T-helper 17 cell (primary cell): Measurements from ENCODE around the gene RABGGTA. TPM values are rescaled to one million over a fixed set of nuclear protein-coding genes. Genes with fewer than 3 reads are reported as not detected.

Experiments used
- ATAC-seq: fragments of 150-1000 bp; cut with Tn5 transposase; 2 replicates; pipeline ENCODE4 v1.10.0; 2021; ENCODE audit warnings: mild to moderate bottlenecking, moderate library complexity
- DNase-seq, 3 donors: peaks; one replicate each; pipeline versions ENCODE4 v3.0.0 to v3.0.0-alpha.2; 2020 to 2021
- H3K9me3 ChIP-seq: one replicate; pipeline ENCODE4 v1.7.0; 2013; ENCODE audit warnings: low read length, mild to moderate bottlenecking; ENCODE audit not compliant: control insufficient read depth, poor library complexity, severe bottlenecking
- H3K27ac Mint-ChIP-seq: one replicate; pipeline ENCODE4 v1.8.0; 2022; ENCODE audit warnings: mild to moderate bottlenecking, moderate library complexity, mixed read lengths
- H3K27me3 Mint-ChIP-seq: one replicate; pipeline ENCODE4 v1.8.0; 2022; ENCODE audit warnings: mixed read lengths
- H3K36me3 Mint-ChIP-seq: one replicate; pipeline ENCODE4 v1.8.0; 2022; ENCODE audit warnings: low read depth, mixed read lengths
- H3K4me1 Mint-ChIP-seq: one replicate; pipeline ENCODE4 v1.8.0; 2022; ENCODE audit warnings: mild to moderate bottlenecking, mixed read lengths
- H3K4me3 Mint-ChIP-seq: one replicate; pipeline ENCODE4 v1.8.0; 2022; ENCODE audit warnings: mild to moderate bottlenecking, moderate library complexity, mixed read lengths
- total RNA-seq, 4 donors: library from RNA in 2 of 4; stranded (reverse) in 2 of 4; gene quantifications; one replicate each; pipeline ENCODE4 v1.2.3 and lab custom pipeline; 2022 to 2026

The RABGGTA gene
- total RNA-seq, 2 donors from 2014 or later: 54.4 to 72.1 TPM

DNA sequence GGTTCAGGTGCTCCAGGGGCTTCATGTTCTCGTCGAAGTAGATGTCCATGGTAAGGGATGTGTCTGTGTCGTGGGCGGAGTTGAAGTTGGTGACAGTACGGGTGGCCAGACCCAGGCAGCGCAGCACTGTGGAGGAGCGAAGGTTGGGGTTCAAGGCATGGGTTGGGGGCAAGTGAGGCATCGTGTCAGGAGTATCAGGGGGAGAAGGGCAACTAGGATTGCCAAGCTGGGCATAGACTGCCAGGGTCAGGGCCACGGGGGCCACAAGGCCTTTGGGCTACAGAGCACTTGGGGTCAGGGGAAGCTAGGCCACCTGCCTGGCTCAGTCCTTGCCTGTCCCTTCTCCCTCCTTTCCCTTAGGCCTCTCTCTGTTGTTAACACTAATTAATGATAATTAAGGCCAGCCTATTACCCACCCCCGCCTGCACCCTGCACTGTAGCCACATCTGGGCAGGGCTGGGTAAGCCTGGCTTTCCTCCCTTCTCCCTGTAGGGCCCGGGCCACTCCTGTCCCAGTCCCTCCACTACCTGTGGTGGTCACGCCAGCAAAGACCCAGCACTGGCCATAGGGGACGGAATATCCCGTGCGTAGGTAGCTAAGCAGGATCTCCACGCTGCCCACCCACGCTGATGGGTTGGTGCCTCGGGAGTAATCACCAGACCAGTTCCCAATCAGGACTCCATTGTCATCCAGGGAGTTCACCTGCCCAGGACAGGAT, 12.7 kb downstream of the RABGGTA start:
- H3K27me3 Mint-ChIP-seq: no peaks in the 10 kb centered on the region
- no peak overlapping the region for H3K27ac Mint-ChIP-seq
- H3K36me3 Mint-ChIP-seq: peaks cover 6% of the 10 kb centered on the region
- no peaks in the 10 kb centered on the region for H3K9me3 ChIP-seq
- DNase-seq: no peak
- no peak overlapping the region for H3K4me3 Mint-ChIP-seq
- no peak for ATAC-seq
- peaks cover 2% of the 10 kb centered on the region for H3K4me1 Mint-ChIP-seq

GRCh38 chr14:24258119-24258518, 13.3 kb downstream of the RABGGTA start:
- no peak for DNase-seq
- H3K4me3 Mint-ChIP-seq: no peak overlapping the region
- H3K9me3 ChIP-seq: no peaks in the 10 kb centered on the region
- H3K27ac Mint-ChIP-seq: no peak overlapping the region
- no peaks in the 10 kb centered on the region for H3K27me3 Mint-ChIP-seq
- no peak for ATAC-seq
- peaks cover 2% of the 10 kb centered on the region for H3K4me1 Mint-ChIP-seq
- peaks cover 6% of the 10 kb centered on the region for H3K36me3 Mint-ChIP-seq

- Mint-ChIP-seq H3K36me3 (peaks cover 4% of the 10 kb centered on the region), H3K27me3 (no peaks in the 10 kb centered on the region), H3K4me3 (no peak overlapping the region), H3K4me1 (peaks cover 2% of the 10 kb centered on the region), H3K27ac (peak overlapping the region; percentile 32)
- no peaks in the 10 kb centered on the region for H3K9me3 ChIP-seq
- ATAC-seq (no peak), DNase-seq (no peak)
These were observed 14.4 kb downstream of the RABGGTA start for GRCh38 chr14:24256960-24257359.

GRCh38 chr14:24255931-24256711, 15.3 kb downstream of the RABGGTA start:
- Mint-ChIP-seq H3K4me1 (peaks cover 2% of the 10 kb centered on the region), H3K36me3 (peaks cover 3% of the 10 kb centered on the region), H3K27me3 (no peaks in the 10 kb centered on the region), H3K4me3 (no peak overlapping the region), H3K27ac (peak overlapping the region; percentile 32)
- no peak for ATAC-seq
- no peak for DNase-seq
- no peaks in the 10 kb centered on the region for H3K9me3 ChIP-seq

DNA sequence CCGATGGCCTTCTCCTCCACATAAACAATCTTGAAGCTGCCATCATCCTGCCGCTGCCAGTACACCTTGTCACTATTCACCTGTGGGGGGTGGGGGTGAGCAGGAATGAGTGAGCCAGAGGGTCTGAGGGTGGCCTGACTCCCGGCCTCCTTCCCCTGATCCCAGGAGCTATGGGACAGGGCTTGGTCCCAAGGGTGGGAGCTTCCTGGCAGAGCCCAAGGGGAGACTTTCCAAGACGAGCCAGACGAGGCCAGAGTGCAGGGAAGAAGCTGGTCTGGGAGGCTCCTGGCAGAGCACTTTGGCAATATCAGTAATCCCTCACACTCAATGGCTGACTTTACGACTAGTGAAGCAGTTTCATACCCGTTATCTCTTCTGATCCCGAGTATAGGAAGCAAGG, 16.0 kb downstream of the RABGGTA start:
- peaks cover 6% of the 10 kb centered on the region for H3K4me1 Mint-ChIP-seq
- H3K36me3 Mint-ChIP-seq: peaks cover 2% of the 10 kb centered on the region

GRCh38 chr14:24254630-24255392, 16.6 kb downstream of the RABGGTA start:
- no peak for ATAC-seq
- H3K36me3 Mint-ChIP-seq: peaks cover 6% of the 10 kb centered on the region
- H3K4me3 Mint-ChIP-seq: no peak overlapping the region
- H3K27me3 Mint-ChIP-seq: no peaks in the 10 kb centered on the region
- no peak for DNase-seq
- H3K9me3 ChIP-seq: no peaks in the 10 kb centered on the region
- H3K4me1 Mint-ChIP-seq: peaks cover 9% of the 10 kb centered on the region
- H3K27ac Mint-ChIP-seq: no peak overlapping the region

More for the DNA sequence above, 16.0 kb downstream of the RABGGTA start:
- Mint-ChIP-seq H3K27me3 (no peaks in the 10 kb centered on the region), H3K27ac (no peak overlapping the region), H3K4me3 (no peak overlapping the region)
- no peak for ATAC-seq
- no peaks in the 10 kb centered on the region for H3K9me3 ChIP-seq
- DNase-seq: no peak

DNA sequence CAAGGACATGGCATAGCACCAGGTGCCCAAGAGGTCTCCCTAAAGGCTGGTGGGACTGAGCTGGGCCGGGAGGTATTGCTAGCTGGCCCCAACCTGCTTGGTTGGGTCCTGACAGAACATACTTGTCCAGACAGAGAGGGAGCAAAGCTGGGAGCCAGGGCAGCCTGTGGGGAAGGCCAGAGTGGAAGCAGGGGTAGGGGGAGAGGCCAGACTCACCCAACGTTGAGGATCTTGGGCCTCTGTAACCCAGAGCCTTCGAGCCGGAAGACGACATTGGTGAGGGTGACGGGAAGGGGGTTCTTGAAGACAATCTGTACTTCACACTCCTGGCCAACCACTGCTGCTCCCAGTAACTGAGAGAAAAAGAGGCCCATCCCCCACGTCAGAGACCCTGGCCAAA, 17.5 kb downstream of the RABGGTA start:
- H3K27ac Mint-ChIP-seq: peak overlapping the region; percentile 29
- peaks cover 11% of the 10 kb centered on the region for H3K4me1 Mint-ChIP-seq
- no peak for DNase-seq
- H3K27me3 Mint-ChIP-seq: no peaks in the 10 kb centered on the region
- peaks cover 6% of the 10 kb centered on the region for H3K36me3 Mint-ChIP-seq
- ATAC-seq: no peak
- H3K4me3 Mint-ChIP-seq: no peak overlapping the region
- H3K9me3 ChIP-seq: no peaks in the 10 kb centered on the region

GRCh38 chr14:24252289-24253124, 18.9 kb downstream of the RABGGTA start:
- DNase-seq (no peak), ATAC-seq (no peak)
- no peak overlapping the region for H3K4me3 Mint-ChIP-seq
- H3K4me1 Mint-ChIP-seq: peaks cover 15% of the 10 kb centered on the region
- no peaks in the 10 kb centered on the region for H3K27me3 Mint-ChIP-seq
- H3K36me3 Mint-ChIP-seq: peaks cover 6% of the 10 kb centered on the region
- no peaks in the 10 kb centered on the region for H3K9me3 ChIP-seq
- peak overlapping the region; percentile 19 for H3K27ac Mint-ChIP-seq

GRCh38 chr14:24251880-24252288, 19.5 kb downstream of the RABGGTA start:
- Mint-ChIP-seq H3K36me3 (peaks cover 6% of the 10 kb centered on the region), H3K4me1 (peaks cover 19% of the 10 kb centered on the region), H3K27me3 (no peaks in the 10 kb centered on the region), H3K4me3 (no peak overlapping the region), H3K27ac (peak overlapping the region; percentile 19)
- no peak for ATAC-seq
- no peak for DNase-seq
- no peaks in the 10 kb centered on the region for H3K9me3 ChIP-seq

GRCh38 chr14:24250354-24250753, 21.0 kb downstream of the RABGGTA start:
- Mint-ChIP-seq H3K36me3 (peaks cover 6% of the 10 kb centered on the region), H3K4me3 (peak overlapping the region; percentile 19), H3K4me1 (peaks cover 20% of the 10 kb centered on the region), H3K27ac (peak overlapping the region; percentile 88), H3K27me3 (no peaks in the 10 kb centered on the region)
- DNase-seq: no peak
- H3K9me3 ChIP-seq: no peaks in the 10 kb centered on the region
- ATAC-seq: no peak

DNA sequence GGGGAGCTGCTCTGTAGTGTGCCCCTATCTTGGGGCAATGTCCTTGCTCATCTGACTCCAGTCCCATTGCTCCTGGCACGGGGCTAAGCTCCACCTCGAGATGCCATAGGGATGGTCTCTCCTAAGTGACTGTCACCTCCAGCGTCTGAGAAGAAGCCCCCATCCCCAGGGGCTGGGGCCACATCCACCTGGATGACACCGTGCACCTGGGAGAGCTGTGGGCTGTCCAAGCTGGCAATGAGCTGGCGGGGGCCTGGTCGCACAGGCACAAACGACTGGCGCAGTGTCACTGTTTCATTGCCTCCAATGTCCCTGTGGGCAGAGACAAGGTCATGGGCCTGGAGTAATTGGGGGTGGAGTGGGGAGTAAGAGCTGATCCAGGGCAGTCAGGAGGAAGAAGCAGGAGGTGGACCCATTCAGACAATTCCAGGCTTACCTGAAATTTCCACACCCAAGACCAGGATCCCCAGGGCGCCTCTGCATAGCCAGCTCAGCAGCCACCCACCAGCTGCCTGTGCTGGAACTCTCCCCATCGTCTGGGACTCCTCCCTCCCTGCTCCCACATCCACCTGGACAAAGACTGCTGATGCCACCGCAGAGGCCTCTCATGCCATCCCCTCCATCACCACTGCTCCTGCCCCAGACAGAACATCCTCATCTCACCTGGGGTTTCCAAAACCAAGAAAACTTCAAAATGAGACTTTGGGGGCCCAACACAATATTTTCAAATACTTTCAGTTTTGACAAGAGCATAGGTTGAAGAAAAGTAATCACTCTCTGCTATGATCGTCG, 22.0 kb downstream of the RABGGTA start:
- Mint-ChIP-seq H3K36me3 (peaks cover 6% of the 10 kb centered on the region), H3K4me1 (peaks cover 24% of the 10 kb centered on the region), H3K4me3 (no peak overlapping the region), H3K27me3 (no peaks in the 10 kb centered on the region), H3K27ac (peak overlapping the region; percentile 88)
- ATAC-seq (no peak), DNase-seq (no peak)
- H3K9me3 ChIP-seq: no peaks in the 10 kb centered on the region

DNA sequence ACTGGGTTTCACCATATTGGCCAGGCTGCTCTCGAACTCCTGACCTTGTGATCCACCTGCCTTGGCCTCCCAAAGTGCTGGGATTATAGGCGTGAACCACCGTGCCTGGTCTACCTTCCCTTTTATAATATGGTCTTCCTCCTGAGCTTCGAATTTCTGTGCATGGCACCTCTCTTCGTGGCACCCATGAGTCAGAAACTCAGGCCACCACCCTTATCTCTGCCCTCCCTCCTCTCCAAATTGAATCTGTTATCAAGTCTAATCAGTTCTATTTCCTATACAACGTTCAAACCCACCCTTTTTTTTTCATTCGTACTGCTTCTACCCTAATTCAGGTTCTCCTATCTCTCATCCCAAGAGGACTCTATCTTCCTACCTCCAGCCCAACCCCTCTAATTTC, 24.0 kb downstream of the RABGGTA start:
- Mint-ChIP-seq H3K4me3 (peak overlapping the region; percentile 74), H3K27ac (peak overlapping the region; percentile 89), H3K36me3 (peaks cover 6% of the 10 kb centered on the region), H3K4me1 (peaks cover 34% of the 10 kb centered on the region), H3K27me3 (no peaks in the 10 kb centered on the region)
- H3K9me3 ChIP-seq: no peaks in the 10 kb centered on the region
- DNase-seq: no peak
- no peak for ATAC-seq
